Stimulated activated CD8-positive, alpha-beta memory T cell treated with anti-CD3 and anti-CD28 coated beads, Interleukin-15, amount 100 ng/mL, for 1 hour (primary cell): ENCODE data around the gene ZXDC.

Experiments
- DNase-seq: peaks from one replicate; pipeline ENCODE4 v3.0.0-alpha.2; 2020; ENCODE audit warnings: low read depth

ZXDC gene

GRCh38 chr3:126434931-126435411, 40.7 kb downstream of the ZXDC start:
- DNase-seq = no peak

- no peak for DNase-seq
Measured at GRCh38 chr3:126434264-126434590, 41.5 kb downstream of the ZXDC start.

- DNase-seq = no peak
Measured at GRCh38 chr3:126433496-126434263, 42.0 kb downstream of the ZXDC start.

- no peak for DNase-seq
Measured at GRCh38 chr3:126433105-126433430, 42.6 kb downstream of the ZXDC start.

GRCh38 chr3:126432361-126433104, 43.2 kb downstream of the ZXDC start:
- no peak for DNase-seq

- no peak for DNase-seq
Measured at GRCh38 chr3:126431103-126431534, 44.6 kb downstream of the ZXDC start.

- no peak for DNase-seq
Measured at GRCh38 chr3:126424751-126425150, 50.9 kb downstream of the ZXDC start.

GRCh38 chr3:126424039-126424717, 51.5 kb downstream of the ZXDC start:
- no peak for DNase-seq

- no peak for DNase-seq
Measured at GRCh38 chr3:126423191-126424038, 52.3 kb downstream of the ZXDC start.

- DNase-seq = no peak
Measured at GRCh38 chr3:126422571-126423091, 53.1 kb downstream of the ZXDC start.

GRCh38 chr3:126422121-126422520, 53.6 kb downstream of the ZXDC start:
- DNase-seq = no peak

GRCh38 chr3:126421573-126422119, 54.0 kb downstream of the ZXDC start:
- no peak for DNase-seq

GRCh38 chr3:126419886-126420786, 55.6 kb downstream of the ZXDC start:
- no peak for DNase-seq

GRCh38 chr3:126419151-126419703, 56.5 kb downstream of the ZXDC start:
- DNase-seq = no peak

GRCh38 chr3:126418661-126419131, 57.0 kb downstream of the ZXDC start:
- no peak for DNase-seq

- DNase-seq = no peak
Measured at GRCh38 chr3:126417981-126418530, 57.6 kb downstream of the ZXDC start.

- DNase-seq = no peak
Measured at GRCh38 chr3:126417515-126417914, 58.2 kb downstream of the ZXDC start.

GRCh38 chr3:126416943-126417342, 58.7 kb downstream of the ZXDC start:
- no peak for DNase-seq
